Lower leg skin (tissue), 4 donors: ENCODE measurements around the gene CLDN8. TPM values are rescaled to one million over a fixed set of nuclear protein-coding genes. Genes with fewer than 3 reads are reported as not detected.

ENCODE experiments used
- DNase-seq, 2 donors: peaks; one replicate each; pipeline ENCODE4 v3.0.0-alpha.2; 2019; ENCODE audit warnings: low spot score in 2 of 2
- H3K4me3 ChIP-seq: fragments of 200-600 bp; sonication (generic); 2 replicates; pipeline ENCODE4 v1.5.1; 2017; ENCODE audit warnings: mild to moderate bottlenecking, low read depth; ENCODE audit not compliant: poor library complexity, severe bottlenecking
- POLR2A ChIP-seq, 2 donors: fragments of 450-650 bp; IDR thresholded peaks; one replicate each; pipeline ENCODE4 v1.6.1; 2016 to 2017; ENCODE audit warnings: antibody characterized with exemption in 2 of 2, mild to moderate bottlenecking in 1 of 2, moderate library complexity in 1 of 2
- WGBS, 2 donors: methylation state at CpG; one replicate each; pipeline ENCODE4 v1.1.5; 2018; 5-methylcytosine and 5-hydroxymethylcytosine counted together
- intact Hi-C: fragments of 100-400 bp; cut with DNase I; formaldehyde crosslinking; loops from one replicate; pipeline ENCODE4 v1.15.0; 2023; ENCODE audit warnings: low total_unique reads
- total RNA-seq, 4 donors: library from RNA; depleted of rRNA; stranded (reverse); fragments of >200 nt; gene quantifications; one replicate each; pipeline ENCODE4 v1.1.0, GENCODE V29; 2016
- TF ChIP-seq, protein P1 (sequence below), 3 donors: fragments of 450-650 bp; IDR thresholded peaks; one replicate each; pipeline ENCODE4 v1.5.1; 2016; ENCODE audit warnings: antibody characterized with exemption in 3 of 3, mild to moderate bottlenecking in 3 of 3, moderate library complexity in 2 of 3

The CLDN8 gene
- total RNA-seq, 4 donors from 2014 or later, result 15.2 to 32.3 (median 18.9) TPM

DNA sequence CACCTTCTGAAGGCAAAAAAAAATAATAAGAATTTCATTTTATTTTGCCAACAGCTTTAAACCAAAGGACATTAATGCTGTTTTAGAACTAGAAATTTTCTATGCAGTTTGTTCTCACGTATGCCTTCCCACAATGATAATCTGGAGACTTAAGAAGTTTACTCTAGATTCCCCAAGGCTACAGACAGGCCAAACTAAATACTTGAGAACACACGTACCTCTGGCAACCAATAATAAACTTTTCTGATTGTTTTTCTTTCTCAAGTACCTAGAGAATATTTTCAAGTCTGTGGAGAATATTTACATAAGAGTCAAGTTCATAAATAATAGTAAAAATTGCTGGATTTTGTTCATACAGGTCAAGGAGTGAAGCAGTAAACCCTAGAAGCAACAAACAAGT lies 15.9 kb downstream of the CLDN8 start:
- no peak for TF ChIP-seq POLR2A (IDR thresholded peaks at IDR 0.05)
- TF ChIP-seq, protein P1, sequence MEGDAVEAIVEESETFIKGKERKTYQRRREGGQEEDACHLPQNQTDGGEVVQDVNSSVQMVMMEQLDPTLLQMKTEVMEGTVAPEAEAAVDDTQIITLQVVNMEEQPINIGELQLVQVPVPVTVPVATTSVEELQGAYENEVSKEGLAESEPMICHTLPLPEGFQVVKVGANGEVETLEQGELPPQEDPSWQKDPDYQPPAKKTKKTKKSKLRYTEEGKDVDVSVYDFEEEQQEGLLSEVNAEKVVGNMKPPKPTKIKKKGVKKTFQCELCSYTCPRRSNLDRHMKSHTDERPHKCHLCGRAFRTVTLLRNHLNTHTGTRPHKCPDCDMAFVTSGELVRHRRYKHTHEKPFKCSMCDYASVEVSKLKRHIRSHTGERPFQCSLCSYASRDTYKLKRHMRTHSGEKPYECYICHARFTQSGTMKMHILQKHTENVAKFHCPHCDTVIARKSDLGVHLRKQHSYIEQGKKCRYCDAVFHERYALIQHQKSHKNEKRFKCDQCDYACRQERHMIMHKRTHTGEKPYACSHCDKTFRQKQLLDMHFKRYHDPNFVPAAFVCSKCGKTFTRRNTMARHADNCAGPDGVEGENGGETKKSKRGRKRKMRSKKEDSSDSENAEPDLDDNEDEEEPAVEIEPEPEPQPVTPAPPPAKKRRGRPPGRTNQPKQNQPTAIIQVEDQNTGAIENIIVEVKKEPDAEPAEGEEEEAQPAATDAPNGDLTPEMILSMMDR (IDR thresholded peaks at IDR 0.05), result no peak
- no peak for DNase-seq
- no peak overlapping the region for H3K4me3 ChIP-seq
- 48 to 51% methylated on average over 2 of the region's 2 CpGs for WGBS, 2 donors
- intact Hi-C loops, result loop anchor here (10.0 kb wide), 1 partner anchor 155 kb away; no protein-coding TSS in a partner anchor

GRCh38 chr21:30194701-30195299 lies 21.1 kb downstream of the CLDN8 start:
- 61 to 66% methylated on average over 2 of the region's 2 CpGs for WGBS, 2 donors
- intact Hi-C loops, result loop anchor here (10.0 kb wide), 1 partner anchor 150 kb away; no protein-coding TSS in a partner anchor
- DNase-seq, result no peak
- no peak overlapping the region for H3K4me3 ChIP-seq
- no peak for TF ChIP-seq POLR2A (IDR thresholded peaks at IDR 0.05)
- TF ChIP-seq, protein P1 (IDR thresholded peaks at IDR 0.05), result no peak

GRCh38 chr21:30193201-30193600 lies 22.7 kb downstream of the CLDN8 start:
- no peak for TF ChIP-seq POLR2A (IDR thresholded peaks at IDR 0.05)
- no peak overlapping the region for H3K4me3 ChIP-seq
- no peak for DNase-seq
- WGBS, 2 donors, result 78 to 94% methylated on average over 2 of the region's 2 CpGs
- intact Hi-C loops, result loop anchor here (10.0 kb wide), 1 partner anchor 148 kb away; no protein-coding TSS in a partner anchor

- intact Hi-C loops, result loop anchor here (10.0 kb wide), 1 partner anchor 146 kb away; no protein-coding TSS in a partner anchor
Measured at GRCh38 chr21:30190554-30190953, 25.3 kb downstream of the CLDN8 start.

GRCh38 chr21:30189773-30190172 lies 26.1 kb downstream of the CLDN8 start:
- TF ChIP-seq, protein P1 (IDR thresholded peaks at IDR 0.05), result no peak
- no peak for TF ChIP-seq POLR2A (IDR thresholded peaks at IDR 0.05)
- WGBS, 2 donors, result 83 to 86% methylated on average over 3 of the region's 3 CpGs
- intact Hi-C loops, result loop anchor here (10.0 kb wide), 1 partner anchor 145 kb away; no protein-coding TSS in a partner anchor
- DNase-seq, result no peak
- H3K4me3 ChIP-seq, result no peak overlapping the region

More at GRCh38 chr21:30190554-30190953, 25.3 kb downstream of the CLDN8 start:
- no peak overlapping the region for H3K4me3 ChIP-seq
- DNase-seq, result no peak
- 76 to 83% methylated on average over 7 of the region's 7 CpGs for WGBS, 2 donors
- TF ChIP-seq, protein P1 (IDR thresholded peaks at IDR 0.05), result no peak
- no peak for TF ChIP-seq POLR2A (IDR thresholded peaks at IDR 0.05)

- no peak for TF ChIP-seq POLR2A (IDR thresholded peaks at IDR 0.05)
- TF ChIP-seq, protein P1 (IDR thresholded peaks at IDR 0.05), result no peak
- intact Hi-C loops, result no loop called here
Measured at GRCh38 chr21:30186242-30186641, 29.7 kb downstream of the CLDN8 start.

More at GRCh38 chr21:30186242-30186641, 29.7 kb downstream of the CLDN8 start:
- 94 to 95% methylated on average over 2 of the region's 2 CpGs for WGBS, 2 donors
- DNase-seq, result no peak
- no peak overlapping the region for H3K4me3 ChIP-seq
